Muscle of arm (tissue), 12 donors: ENCODE results near the gene ALOX5. TPM values are rescaled to one million over a fixed set of nuclear protein-coding genes. Genes with fewer than 3 reads are reported as not detected.
"Not testable (repeated sequence)": the region's sequence is repeated elsewhere in the genome, so short reads cannot be mapped to it uniquely, and the experiment has no call there.

Experiments
- DNase-seq: peaks from one replicate; pipeline ENCODE4 v3.0.0-alpha.2; 2013
- polyA plus RNA-seq, 12 donors: library from polyadenylated mRNA; unstranded; fragments of 120-200 nt; gene quantifications; one replicate each; pipeline ENCODE4 v1.2.1, GENCODE V29; 2013; ENCODE audit not compliant: insufficient read length in 12 of 12

The ALOX5 gene
- polyA plus RNA-seq, 12 donors = 0.97 to 13.5 (median 1.2) TPM; not detected in 1

DNA sequence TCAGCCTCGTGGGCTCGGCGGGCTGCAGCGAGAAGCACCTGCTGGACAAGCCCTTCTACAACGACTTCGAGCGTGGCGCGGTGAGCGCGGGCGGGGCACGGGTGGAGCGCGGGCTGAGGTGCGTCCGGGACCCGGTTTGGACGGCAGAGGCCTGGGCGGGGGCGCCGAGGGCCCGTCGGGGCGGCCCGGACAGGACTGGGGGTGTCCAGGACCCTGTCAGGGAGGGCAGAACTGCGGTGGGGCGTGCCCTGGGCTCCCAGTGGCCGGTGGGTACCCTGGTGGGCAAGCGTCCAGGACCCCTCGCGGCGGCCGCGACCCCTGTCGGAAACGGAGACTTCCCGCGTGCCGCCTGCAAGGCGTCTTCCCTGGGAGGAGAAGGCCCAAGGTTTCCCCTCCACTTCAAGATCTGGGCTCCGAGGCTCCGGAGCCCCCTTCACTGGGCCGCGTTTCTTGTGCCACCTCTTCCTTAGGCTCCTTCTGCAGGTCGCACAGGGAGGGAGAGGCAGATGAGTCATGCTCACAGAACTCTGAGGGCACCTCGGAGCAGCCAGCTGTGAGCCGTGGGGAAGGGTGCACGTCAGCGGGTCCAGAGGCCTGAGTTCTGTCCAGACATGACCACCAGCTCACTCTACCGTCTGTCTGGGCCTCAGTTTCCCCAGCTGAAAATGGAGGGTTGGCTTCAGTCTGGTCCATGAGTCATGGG is 485 bp downstream of the ALOX5 start:
- no peak for DNase-seq

DNA sequence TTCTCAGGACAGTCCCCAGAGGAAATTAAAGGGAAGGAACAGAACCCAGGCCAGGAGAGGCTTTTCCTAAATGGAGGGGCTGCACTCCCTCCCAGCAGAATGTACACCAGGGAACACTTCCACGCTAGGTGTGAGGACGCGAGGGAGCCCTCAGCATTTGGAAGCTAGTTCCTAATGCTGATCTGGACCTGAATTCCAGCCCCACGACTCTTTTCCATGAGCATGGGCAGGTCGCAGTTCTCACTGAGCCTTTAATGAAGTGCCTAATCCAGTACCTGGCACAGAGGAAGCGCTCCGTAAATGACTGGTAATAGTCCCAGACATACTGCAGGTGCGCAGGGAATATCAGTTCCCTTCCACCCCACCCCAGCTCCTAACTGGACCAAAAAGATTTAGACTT is 1.1 kb downstream of the ALOX5 start:
- DNase-seq = no peak

DNA sequence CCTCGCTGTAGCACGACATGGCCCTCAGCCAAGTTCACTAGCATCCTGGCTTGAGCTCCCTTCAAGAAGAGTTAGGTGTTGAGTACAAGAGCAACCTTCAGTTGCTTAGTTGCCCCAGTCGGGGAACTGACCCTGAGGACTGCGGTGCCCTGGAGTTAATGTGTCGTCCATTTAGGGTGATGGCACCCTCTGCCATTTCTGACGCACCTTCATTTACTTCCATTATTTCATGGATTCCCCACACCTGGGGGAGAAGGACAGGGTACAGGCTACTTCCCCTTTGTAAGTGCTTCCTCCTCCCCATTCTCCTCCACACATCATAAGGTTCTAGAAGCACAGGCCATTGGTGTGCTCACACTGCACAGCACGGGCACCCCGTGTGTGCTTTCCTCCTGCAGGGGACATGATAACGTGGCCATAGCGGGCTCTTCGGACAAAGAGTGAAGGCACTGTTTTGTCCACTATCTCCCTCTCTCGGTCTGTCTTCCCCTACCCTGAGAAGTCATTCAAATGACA is 1.8 kb downstream of the ALOX5 start:
- DNase-seq = no peak

DNA sequence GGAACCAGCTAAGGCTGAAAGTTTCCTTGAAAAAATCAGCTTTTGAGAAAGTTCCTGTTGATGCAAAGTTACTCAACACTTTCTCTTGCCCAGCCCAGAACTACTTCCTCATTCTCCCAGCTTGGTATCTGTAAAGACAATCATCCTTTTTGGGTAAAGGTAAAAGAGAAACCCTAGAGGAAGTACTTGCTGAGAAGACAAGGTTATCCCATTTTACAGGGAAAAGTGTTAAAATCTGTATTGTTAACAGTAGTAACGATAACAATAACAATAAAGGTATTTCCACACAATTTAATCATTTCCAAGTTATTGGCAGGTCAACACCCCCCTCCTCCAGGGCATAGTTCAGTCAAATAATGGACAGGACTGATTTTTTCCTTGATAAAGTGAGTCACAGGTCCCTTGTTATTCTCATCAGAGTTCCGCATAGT is 2.4 kb downstream of the ALOX5 start:
- no peak for DNase-seq

DNA sequence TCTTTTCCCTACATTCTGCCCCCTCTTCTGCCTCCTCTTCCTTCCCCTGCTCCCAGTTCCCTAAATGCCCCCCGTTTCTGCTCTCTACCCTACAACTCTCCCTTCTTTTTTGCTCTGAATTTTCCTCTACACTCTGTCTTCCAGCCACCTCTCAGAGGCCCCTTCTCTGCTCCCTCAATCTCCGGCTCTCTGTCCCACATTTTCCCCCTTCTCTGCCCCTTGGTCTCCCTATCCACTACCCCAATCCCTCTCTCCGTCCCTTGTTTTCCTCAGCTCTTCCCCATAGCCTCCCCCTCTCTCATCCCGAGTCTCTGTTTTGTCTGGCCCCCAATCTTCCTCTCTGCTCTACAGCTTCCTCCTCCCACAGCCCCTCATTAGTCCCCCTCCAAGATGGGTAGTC is 3.3 kb downstream of the ALOX5 start:
- DNase-seq = no peak

DNA sequence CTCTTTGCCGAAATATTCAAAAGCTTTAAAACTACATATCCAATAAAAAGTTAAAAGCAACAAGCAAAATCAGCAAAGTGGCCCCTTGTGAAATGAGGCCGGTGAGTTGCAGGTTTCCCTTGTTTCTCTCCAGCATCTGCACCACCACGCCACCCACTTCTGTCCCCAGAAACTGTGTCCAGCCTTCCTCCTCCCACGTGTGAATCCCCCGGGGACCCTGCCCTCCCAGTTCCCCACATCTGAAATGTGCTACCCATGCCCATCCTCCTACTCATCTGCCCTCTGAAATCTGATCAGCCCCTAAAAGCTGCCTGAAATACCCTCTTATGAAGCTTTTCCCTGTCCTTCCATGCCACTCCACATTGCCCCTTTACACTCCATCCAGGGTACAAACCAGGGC is 3.8 kb downstream of the ALOX5 start:
- DNase-seq = no peak

DNA sequence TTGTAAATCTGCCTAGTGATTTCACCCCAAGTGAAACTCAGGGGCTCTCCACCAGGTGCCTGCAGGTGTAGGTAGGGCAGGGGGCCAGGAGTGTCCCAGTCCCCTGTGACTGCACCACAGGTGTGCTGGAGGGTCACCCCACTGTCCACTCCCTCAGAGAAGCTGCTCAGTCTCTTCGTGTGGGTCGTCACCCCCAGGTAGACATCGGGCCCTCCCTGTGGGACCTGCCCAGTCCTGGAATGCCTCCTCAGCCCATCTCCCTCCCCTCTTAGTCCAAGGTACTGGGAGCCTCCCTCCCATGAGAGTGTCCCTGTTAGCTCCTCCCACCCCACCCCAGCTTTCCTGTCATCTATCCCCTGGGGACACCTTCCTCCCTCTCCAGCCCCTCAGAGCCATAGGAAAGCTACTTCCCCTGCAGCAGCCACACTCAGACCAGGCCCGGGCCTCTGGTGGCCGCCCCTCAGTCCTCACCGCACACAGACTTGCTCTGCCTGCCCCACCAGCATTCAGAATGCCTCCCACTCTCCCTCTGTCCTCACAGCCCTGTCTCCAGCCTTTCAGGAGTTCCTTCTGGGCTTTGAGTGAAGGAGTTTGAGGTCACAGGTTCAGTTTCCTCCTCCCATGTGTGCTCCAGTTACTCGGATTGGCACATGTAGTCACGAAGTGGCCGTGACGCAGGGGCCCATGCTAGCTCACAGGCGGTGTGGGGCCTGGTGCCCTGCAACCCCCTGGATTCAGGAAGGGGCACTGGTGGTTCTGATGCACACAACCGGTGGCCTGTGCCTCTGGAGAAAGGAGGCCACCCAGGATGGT is 5.1 kb downstream of the ALOX5 start:
- no peak for DNase-seq

DNA sequence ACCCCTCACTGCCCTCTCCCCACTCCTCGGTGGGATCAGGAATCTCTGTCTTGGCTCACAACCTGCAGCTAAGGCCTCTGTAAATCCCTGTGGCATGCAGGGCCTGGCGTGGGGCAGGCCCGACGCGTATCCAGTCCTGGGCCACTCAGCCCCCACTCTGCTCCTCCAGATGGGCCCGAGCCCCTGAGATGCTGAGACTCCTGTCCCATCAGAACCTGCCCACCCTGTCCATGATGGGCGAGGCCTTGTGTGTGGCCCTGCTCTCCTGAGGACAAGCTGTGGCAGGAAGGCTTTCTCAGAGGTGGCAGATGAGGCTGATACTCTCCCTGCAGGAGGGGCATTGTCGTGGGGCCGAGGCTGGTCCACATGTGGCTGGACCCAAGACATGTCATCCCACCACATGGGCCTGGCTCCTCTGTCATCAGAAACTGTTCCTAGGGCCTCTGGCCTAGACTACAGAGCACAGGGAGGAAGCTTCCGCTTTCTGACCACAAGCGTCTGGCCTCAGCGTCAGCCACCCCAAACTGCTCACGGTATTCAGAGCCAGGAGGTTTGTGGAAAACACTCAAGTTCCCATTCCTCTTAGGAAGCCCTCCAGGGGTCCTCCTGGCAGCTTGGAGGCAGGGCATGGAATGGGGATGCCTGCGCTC is 6.0 kb downstream of the ALOX5 start:
- no peak for DNase-seq

DNA sequence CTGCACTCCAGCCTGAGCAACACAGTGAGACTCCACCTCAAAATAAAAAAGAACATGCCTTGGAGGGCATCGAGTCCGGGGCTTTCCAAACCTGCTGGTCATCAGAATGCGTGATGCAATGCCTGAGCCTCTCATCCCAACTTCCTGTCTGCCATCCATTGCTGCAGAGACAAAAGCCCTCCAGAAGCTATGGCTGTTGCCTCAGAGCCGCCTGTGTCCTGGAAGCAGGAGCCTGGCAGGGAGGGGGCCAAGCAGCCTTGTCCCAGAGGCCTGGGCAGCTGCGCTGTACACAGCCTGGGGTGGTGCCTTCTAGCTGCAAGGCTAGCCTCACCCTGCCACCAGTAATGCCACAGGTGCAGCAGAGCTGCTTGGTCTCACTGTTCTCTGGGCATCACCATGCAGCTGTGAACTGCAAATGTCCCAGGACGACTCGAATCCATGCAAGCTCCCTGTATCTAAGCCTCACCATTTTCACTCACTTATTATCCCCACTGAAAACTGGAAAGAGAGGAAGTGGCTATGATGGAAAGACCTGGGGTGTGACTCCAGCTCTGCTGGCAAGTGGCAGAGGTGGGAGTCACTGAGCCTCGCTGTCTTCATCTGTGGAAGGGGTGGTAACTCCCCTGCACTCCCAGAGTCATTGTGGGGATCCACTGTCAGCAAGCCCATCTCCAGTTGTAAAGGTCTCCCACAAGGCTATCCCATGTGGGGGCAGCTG is 7.0 kb downstream of the ALOX5 start:
- no peak for DNase-seq

DNA sequence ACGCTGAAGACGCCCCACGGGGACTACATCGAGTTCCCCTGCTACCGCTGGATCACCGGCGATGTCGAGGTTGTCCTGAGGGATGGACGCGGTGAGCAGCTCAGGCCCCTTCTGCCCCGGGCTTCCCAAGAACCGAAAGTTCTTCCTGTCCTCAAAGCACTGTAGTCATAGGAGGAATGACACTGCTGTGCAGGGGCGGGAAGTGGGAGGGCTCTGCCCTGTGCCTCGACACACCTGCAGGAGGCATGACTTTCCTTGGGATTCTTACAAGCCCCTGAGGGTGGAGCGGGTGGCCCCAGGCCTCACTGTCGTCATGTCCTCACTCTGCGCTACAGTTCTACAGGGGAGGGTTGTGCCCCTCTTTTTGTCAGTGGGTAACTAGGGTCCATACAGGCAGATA is 8.6 kb downstream of the ALOX5 start:
- no peak for DNase-seq

DNA sequence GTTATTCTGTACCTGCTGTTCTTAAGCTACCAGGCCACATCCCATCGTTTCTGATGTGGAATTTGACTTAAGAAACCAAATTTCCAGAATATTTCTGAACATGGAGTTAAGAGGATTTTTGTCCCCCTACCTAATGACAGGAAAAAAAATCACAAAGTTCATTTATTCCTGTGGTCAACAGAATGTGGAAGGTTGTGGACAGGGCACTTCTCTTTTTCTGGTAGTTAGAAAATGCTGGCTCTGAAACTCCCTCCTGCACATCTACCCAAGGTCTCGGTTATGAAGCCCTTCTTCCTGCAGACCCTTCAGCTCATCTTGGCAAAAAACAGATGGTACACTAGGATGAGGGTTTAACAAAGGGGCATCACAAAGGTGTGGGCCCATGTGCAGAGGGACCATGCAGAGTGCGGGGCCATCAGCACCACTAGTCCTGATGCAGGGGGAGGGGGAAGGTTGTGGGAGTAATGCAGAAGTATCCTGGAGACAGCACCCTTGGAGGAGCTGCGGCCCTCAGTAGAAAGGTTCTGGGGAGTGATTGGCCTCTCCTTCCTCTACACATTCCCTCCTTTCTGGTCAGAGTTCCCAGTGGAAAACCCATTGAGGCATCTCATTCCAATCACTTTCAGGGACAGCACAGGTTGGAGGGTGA is 9.8 kb downstream of the ALOX5 start:
- DNase-seq = no peak

DNA sequence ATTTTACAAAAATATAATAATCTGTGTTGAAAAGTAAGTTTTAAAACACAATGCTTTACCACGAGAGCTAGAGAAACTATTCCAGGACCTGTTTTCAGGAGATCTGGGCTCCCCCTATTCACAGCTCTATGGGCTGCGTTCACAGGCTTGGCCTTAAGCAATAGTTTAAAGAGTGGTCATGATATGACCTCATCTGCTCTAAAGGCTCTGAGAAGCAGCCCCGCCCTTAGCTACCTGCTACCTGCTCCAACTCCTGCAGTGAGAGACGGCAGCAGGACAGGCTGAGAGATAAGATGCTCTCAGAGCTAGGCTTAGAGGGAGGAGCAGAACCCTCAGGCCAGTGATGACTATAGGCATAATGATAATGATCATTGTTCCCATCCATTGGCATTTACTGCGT is 12.6 kb downstream of the ALOX5 start:
- no peak for DNase-seq

DNA sequence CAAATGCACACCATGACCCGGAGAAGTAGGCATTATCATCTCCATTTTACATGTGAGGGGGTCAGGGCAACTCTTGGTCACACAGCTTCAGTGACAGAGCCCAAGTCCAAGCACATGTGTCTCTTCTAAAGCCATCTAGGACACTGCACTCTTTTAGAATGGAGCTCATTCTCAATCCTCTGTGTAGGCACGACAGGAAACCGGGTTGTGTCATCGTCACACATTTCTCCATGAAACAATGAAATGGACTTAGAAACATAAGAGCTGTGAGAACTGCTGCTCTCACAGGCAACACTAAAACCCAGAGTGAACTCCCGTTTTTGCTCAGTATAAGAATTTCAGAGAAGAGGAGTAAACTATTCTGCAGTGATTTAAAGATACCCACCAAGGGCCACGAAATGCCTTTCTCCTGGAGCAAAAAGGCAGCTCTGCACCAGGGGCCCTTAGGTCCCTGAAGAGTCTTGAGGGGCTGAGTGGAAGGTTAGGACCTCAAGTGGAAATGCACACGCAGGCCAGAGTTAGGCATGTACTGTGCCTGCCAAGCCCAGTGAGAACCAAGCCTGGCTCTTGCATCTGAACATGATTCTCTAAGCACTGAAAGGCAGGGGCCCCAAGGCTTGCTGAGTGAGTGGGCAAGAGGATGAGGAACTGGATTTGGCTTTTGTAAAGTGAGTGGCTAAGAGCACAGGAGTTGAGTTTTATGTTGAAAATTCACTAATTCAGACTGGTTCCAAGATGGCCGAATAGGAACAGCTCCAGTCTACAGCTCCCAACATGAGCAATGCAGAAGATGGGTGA is 13.3 kb downstream of the ALOX5 start:
- no peak for DNase-seq

DNA sequence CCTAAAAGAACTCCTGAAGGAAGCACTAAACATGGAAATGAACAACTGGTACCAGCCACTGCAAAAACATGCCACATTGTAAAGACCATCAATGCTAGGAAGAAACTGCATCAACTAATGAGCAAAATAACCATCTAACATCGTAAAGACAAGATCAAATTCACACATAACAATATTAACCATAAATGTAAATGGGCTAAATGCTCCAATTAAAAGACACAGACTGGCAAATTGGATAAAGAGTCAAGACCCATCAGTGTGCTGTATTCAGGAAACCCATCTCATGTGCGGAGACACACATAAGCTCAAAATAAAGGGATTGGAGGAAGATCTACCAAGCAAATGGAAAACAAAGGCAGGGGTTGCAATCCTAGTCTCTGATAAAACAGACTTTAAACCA is 15.7 kb downstream of the ALOX5 start:
- DNase-seq = not testable (repeated sequence)

DNA sequence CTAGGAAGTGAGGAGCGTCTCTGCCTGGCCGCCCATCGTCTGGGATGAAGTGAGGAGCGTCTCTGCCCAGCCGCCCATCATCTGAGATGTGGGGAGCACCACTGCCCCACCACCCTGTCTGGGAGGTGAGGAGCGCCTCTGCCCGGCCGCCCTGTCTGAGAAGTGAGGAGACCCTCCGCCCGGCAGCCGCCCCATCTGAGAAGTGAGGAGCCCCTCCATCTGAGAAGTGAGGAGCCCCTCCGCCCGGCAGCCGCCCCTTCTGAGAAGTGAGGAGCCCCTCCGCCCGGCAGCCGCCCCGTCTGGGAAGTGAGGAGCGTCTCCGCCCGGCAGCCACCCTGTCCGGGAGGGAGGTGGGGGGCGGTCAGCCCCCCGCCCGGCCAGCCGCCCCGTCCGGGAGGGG is 17.6 kb downstream of the ALOX5 start:
- not testable (repeated sequence) for DNase-seq

DNA sequence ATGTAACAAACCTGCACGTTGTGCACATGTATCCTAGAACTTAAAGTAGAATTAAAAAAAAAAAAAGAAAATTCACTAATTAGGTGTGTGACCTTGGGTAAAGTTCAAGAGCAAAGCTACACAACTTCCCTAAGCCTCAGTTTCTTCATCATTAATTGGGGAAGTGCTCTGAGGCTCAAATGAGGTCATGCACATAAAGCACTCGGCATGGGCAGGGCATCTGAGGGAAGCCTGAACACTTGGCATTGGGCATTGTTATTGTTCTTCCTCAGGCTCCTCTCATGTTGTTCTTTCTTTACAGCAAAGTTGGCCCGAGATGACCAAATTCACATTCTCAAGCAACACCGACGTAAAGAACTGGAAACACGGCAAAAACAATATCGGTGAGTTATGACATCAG is 21.5 kb downstream of the ALOX5 start:
- DNase-seq = no peak

DNA sequence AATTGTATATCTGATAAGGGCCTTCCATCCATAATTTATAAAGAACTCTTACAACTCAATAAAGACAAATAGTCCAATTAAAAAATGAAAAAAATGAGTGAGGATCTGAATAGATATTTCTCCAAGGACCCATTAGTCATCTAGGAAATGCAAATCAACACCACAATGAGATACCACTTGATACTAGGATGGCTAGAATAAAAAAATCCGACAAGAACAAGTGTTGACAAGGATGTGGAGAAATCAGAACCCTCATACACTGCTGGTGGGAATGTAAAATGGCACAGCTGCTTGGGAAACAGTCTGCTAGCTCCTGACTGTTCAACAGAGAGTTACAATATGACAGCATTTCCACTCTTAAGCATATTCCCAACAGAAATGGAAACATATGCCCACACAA is 24.6 kb downstream of the ALOX5 start:
- DNase-seq = no peak

DNA sequence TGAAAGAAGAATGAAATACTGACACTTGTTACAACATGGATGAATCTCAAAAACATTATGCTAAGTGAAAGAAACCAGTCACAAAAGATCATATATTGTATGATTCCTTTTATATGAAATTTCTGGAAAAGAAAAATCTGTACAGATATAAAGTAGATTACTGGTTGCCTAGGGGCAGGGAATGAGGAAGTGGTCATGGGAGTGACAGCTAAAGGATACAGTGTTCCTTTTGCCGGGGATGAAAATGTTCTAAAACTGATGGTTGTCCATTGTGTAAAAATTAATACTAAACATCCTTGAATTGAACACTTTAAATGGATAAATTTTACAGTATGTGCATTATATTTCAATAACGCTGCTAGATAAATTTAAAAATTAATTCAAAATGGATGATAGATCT is 25.1 kb downstream of the ALOX5 start:
- DNase-seq = no peak

DNA sequence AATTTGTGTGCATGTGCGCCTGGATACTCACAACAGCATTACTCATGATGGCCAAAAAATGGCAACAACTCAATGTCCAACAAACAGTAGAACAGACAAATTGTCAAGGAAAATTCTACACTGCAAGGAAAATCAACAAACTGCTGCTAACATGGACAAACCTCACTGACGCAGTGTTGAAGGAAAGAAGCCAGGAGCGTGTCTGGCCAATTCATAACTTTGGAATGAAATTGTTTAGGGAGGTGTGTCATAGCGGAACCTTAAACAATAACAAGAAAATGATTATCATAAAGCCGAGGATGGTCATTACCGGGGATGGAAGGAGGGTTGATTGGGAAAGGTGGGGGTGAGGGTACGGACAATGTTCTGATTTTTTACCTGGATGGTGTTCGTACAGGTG is 29.1 kb downstream of the ALOX5 start:
- DNase-seq = no peak

DNA sequence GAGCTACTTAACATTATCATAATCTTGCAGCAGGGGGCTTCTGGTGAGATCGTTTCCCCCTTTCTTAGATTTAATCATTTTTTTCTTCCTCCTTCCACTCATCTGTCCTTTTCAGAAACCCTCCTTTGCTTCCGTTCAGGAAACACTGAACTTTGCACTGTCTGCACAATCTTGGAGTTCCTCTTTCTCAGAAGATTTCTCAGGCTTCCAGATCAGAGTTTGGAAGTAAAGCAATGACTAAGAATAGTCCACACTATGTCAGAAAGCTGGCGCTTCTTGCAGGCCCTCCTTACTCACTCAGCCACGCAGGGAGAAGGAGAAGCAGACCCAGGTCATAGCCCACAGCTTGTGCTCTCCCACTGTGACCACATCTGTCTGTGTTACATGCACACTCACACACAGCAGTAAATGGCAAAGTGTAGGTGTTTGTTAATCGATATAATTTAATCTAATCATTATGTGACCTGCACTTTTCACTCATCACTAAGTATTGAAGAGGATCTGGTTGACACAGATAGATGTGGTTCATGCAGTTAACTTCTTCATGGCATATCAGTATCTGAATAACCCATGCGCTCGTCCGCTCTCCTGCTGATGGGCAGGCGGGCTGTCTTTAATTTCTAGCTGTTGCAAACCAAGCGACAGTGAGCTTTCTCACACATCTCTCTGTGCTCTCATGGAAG is 30.2 kb downstream of the ALOX5 start:
- DNase-seq = no peak
